Peyer's patch (tissue), 4 donors: ENCODE data around the gene ALG1L2.
"Not testable (repeated sequence)": the region's sequence is repeated elsewhere in the genome, so short reads cannot be mapped to it uniquely, and the experiment has no call there.

Source experiments
- POLR2A ChIP-seq, 2 donors: fragments of 450-650 bp; IDR thresholded peaks; one replicate each; pipeline ENCODE4 v1.5.1; 2017; ENCODE audit warnings: antibody characterized with exemption in 2 of 2, mild to moderate bottlenecking in 2 of 2, moderate library complexity in 2 of 2
- TF ChIP-seq, protein P1 (sequence below), 6 experiments: fragments of 450-650 bp in 4 of 6; fragments of 200-600 bp in 2 of 6; sonication (generic) in 1 of 6; IDR thresholded peaks; one replicate each; pipeline ENCODE4 v1.5.1; 2017 to 2019; ENCODE audit warnings: antibody characterized with exemption in 6 of 6, mild to moderate bottlenecking in 3 of 6, moderate library complexity in 1 of 6

DNA sequence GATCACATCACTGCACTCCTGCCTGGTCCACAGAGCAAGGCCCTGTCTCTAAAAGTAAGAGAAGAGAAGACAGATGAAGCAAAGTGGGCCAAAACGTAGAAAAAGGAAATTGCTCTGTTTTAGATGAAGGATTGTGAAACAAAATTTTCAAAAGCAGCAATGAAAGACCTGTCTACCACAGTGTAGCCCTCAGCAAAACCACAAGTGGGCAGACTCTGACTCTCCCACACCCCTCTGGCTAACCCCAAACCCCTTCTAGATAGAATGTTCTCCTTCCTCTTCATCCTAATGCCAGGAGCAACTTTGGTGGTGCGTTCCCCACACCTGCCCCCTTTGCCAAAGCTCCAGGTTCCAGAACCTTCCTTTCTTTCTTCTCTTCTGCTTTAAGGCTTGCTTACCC is 5.0 kb downstream of the ALG1L2 start:
- TF ChIP-seq, protein P1, sequence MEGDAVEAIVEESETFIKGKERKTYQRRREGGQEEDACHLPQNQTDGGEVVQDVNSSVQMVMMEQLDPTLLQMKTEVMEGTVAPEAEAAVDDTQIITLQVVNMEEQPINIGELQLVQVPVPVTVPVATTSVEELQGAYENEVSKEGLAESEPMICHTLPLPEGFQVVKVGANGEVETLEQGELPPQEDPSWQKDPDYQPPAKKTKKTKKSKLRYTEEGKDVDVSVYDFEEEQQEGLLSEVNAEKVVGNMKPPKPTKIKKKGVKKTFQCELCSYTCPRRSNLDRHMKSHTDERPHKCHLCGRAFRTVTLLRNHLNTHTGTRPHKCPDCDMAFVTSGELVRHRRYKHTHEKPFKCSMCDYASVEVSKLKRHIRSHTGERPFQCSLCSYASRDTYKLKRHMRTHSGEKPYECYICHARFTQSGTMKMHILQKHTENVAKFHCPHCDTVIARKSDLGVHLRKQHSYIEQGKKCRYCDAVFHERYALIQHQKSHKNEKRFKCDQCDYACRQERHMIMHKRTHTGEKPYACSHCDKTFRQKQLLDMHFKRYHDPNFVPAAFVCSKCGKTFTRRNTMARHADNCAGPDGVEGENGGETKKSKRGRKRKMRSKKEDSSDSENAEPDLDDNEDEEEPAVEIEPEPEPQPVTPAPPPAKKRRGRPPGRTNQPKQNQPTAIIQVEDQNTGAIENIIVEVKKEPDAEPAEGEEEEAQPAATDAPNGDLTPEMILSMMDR (IDR thresholded peaks at IDR 0.05), result not testable (repeated sequence)
- TF ChIP-seq POLR2A (IDR thresholded peaks at IDR 0.05), result not testable (repeated sequence)
